Epithelial cell of proximal tubule (primary cell): Measurements from ENCODE around the gene KPNB1. TPM values are rescaled to one million over a fixed set of nuclear protein-coding genes. Genes with fewer than 3 reads are reported as not detected.
"Not testable (repeated sequence)": the region's sequence is repeated elsewhere in the genome, so short reads cannot be mapped to it uniquely, and the experiment has no call there.

Experiments
- DNase-seq: peaks from one replicate; pipeline ENCODE4 v3.0.0-alpha.2; 2011; ENCODE audit warnings: low read depth
- H3K4me3 ChIP-seq: 2 replicates; pipeline ENCODE4 v1.5.1; 2011; ENCODE audit warnings: low read depth, mild to moderate bottlenecking, low read length
- CTCF ChIP-seq: conservative IDR thresholded peaks from 2 replicates; pipeline ENCODE4 v1.5.1; 2012; ENCODE audit warnings: low read depth, mild to moderate bottlenecking, low read length
- total RNA-seq: library from RNA; depleted of rRNA; stranded (reverse); fragments of >200 nt; gene quantifications from 2 replicates; pipeline ENCODE4 v1.2.3, GENCODE V29; 2015

Gene KPNB1
- total RNA-seq, 1 donor from 2014 or later, result 392 TPM

GRCh38 chr17:47676199-47676472, 26.4 kb downstream of the KPNB1 start:
- no peak for TF ChIP-seq CTCF
- H3K4me3 ChIP-seq, result no peak overlapping the region
- DNase-seq, result no peak

- no peak for TF ChIP-seq CTCF
- DNase-seq, result no peak
- no peak overlapping the region for H3K4me3 ChIP-seq
Observed at GRCh38 chr17:47676510-47677165, 26.9 kb downstream of the KPNB1 start.

GRCh38 chr17:47678196-47678595, 28.5 kb downstream of the KPNB1 start:
- no peak for DNase-seq
- H3K4me3 ChIP-seq, result no peak overlapping the region
- TF ChIP-seq CTCF, result no peak

- TF ChIP-seq CTCF, result no peak
- no peak for DNase-seq
Observed at GRCh38 chr17:47682138-47682537, 32.4 kb downstream of the KPNB1 start.

GRCh38 chr17:47682727-47683126, 33.0 kb downstream of the KPNB1 start:
- DNase-seq, H3K4me3 ChIP-seq: not testable (repeated sequence)

More at GRCh38 chr17:47682138-47682537, 32.4 kb downstream of the KPNB1 start:
- H3K4me3 ChIP-seq, result no peak overlapping the region

GRCh38 chr17:47684025-47684424, 34.3 kb downstream of the KPNB1 start:
- no peak for DNase-seq
- H3K4me3 ChIP-seq, result no peak overlapping the region

GRCh38 chr17:47684535-47685193, 34.9 kb downstream of the KPNB1 start:
- H3K4me3 ChIP-seq, result no peak overlapping the region
- no peak for DNase-seq
- no peak for TF ChIP-seq CTCF

More at GRCh38 chr17:47684025-47684424, 34.3 kb downstream of the KPNB1 start:
- TF ChIP-seq CTCF, result no peak
